ENCODE measurements around the gene RBM43. TPM values are rescaled to one million over a fixed set of nuclear protein-coding genes. Genes with fewer than 3 reads are reported as not detected.

Gene RBM43
- total and polyA plus RNA-seq, 7 experiments from 2014 or later = 4.9 to 19.2 (median 11.7) TPM

DNA sequence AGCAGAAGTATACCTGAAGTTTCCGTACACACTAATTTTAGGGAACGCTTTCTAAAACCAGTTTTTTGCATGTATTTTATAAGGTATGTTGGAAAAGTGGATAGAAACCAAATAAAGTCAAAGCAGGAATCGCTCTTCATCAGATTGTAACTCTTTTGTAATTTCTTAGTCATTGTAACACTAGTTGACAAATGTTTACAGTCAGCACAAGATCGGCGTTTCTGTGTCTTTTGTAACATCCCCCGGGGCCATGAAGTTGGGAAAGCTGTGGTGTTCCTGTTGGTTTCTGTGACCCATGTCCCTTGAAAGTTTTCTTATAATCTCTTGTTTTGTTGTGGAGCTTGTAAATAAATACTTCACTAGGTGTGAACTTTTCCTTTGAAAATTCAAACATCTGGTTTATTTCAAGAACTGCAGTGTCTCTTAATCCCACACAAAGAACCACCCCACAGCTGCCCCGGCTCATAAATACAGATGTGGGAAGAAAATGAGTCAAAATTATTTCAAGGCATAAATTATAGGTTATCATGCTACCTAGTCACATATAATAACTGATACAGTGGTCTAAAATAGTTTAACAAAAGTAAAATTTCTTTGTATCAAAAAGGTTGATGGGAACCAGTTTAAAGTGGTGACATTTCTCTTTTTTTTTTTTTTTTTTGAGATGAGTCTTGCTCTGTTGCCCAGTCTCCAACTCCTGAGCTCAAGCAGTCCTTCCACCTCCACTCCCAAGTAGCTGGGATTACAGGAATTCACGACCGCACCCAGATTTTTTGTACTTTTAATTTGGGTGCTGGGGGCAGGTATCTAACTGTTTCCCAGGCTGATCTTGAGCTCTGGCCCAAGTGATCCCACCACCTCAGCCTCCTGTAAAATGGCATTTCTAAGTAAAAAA, 28.6 kb upstream of the RBM43 start:
- peaks cover 0 to 1% (median 0%) of the 10 kb centered on the region in 11 donors for H3K9me3 Mint-ChIP-seq
- peak overlapping the region; percentile 85 to 99 (median 95) for H3K4me3 Mint-ChIP-seq
- Histone ChIP-seq H3K4me1 (ENCODE audit: control insufficient read depth in 2 of 2, insufficient read depth in 2 of 2, low read length in 2 of 2) (peaks cover 18 to 22% of the 10 kb centered on the region in 2 donors), H3K9me3 (ENCODE audit: control insufficient read depth in 2 of 3, low read length in 3 of 3) (no peaks in the 10 kb centered on the region), H3K4me3 (ENCODE audit: low read length) (peak overlapping the region; percentile 76), H3K36me3 (ENCODE audit: control insufficient read depth in 2 of 3, insufficient read depth in 3 of 3, low read length in 3 of 3) (peaks cover 0 to 6% (median 0%) of the 10 kb centered on the region in 3 experiments), H3K27me3 (ENCODE audit: control insufficient read depth in 2 of 2, insufficient read depth in 2 of 2, low read length in 2 of 2) (no peaks in the 10 kb centered on the region), H3K27ac (ENCODE audit: low read depth, low read length) (peak overlapping the region; percentile 92)
- peaks cover 0 to 25% (median under 1%) of the 10 kb centered on the region in 5 donors for H3K36me3 Mint-ChIP-seq
- peaks cover 29 to 59% (median 42%) of the 10 kb centered on the region in 7 donors for H3K4me1 Mint-ChIP-seq
- CTCF ChIA-PET = interaction anchor here (1.4 to 1.5 kb wide), 2 partner anchors 132 to 148 kb away, joined by 3 to 4 read pairs; no protein-coding TSS in a partner anchor
- POLR2A ChIA-PET = interaction anchor here (0.7 to 4.1 kb wide), 13 partner anchors 10 to 1703 kb away, joined by 3 to 92 read pairs (median 3); partner anchors contain the start of genes ARL5A, ARL6IP6, MMADHC and PRPF40A
- ATAC-seq (peak; percentile 20), DNase-seq (no peak)
- no peaks in the 10 kb centered on the region for H3K27me3 Mint-ChIP-seq
- H3K27ac Mint-ChIP-seq = peak overlapping the region; percentile 94 to 100 (median 97)
- intact Hi-C loops (cut with micrococcal nuclease) = loop anchor here (1.0 to 10.0 kb wide), 13 partner anchors 8 to 1703 kb away; partner anchors contain the start of genes ARL5A (in 2 of the 2), MMADHC (in 2 of the 2), RBM43 (in 2 of the 2) and ARL6IP6 (in 1 of the 2)

DNA sequence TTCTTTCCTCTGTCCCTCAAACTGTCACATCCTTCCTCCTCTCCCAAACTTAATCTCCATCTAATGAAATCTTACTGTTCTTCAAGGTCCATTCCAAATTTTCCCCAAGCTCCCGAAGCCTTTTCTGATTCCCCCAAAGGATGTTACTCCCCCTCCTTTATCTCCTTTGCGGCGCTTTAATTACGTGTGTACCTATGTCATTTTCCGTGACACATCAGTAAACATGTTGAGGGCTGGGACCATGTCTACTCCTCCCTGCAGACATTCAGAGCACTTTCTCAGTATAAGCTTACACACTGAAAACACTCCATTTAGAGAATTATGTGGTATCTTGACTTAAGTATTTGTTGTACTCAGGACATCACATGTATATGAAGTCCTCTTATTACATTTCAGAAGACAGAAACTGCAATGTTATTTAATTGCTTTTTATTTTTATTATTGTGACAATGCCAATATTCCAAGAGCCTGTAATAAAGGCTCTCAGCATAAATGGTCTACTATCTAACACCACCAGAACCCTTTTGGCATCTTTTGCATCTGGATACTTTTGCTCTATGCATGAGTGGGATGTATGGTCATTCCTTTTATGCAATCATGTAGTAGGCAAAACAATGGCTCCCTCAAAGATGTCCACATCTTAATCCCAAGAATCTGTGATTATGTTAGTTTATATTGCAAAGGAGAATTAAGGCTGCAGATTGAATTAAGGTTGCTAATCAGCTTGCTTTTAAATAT, 26.0 kb upstream of the RBM43 start:
- Mint-ChIP-seq H3K9me3 (peaks cover 0 to 1% (median 0%) of the 10 kb centered on the region in 11 donors), H3K4me3 (peak overlapping the region; percentile 85 to 99 (median 94)), H3K4me1 (peaks cover 33 to 74% (median 55%) of the 10 kb centered on the region in 7 donors), H3K27ac (peak overlapping the region; percentile 89 to 100 (median 96)), H3K27me3 (no peaks in the 10 kb centered on the region), H3K36me3 (peaks cover 0 to 28% (median 5%) of the 10 kb centered on the region in 5 donors)
- ATAC-seq (no peak), DNase-seq (peak in 1 of 9 donors; percentile 30)
- Histone ChIP-seq H3K27me3 (ENCODE audit: control insufficient read depth in 2 of 2, insufficient read depth in 2 of 2, low read length in 2 of 2) (no peaks in the 10 kb centered on the region), H3K4me3 (ENCODE audit: low read length) (peak overlapping the region; percentile 76), H3K4me1 (ENCODE audit: control insufficient read depth in 2 of 2, insufficient read depth in 2 of 2, low read length in 2 of 2) (peaks cover 18 to 22% of the 10 kb centered on the region in 2 donors), H3K27ac (ENCODE audit: low read depth, low read length) (peak overlapping the region; percentile 27), H3K36me3 (ENCODE audit: control insufficient read depth in 2 of 3, insufficient read depth in 3 of 3, low read length in 3 of 3) (peaks cover 0 to 6% (median 0%) of the 10 kb centered on the region in 3 experiments), H3K9me3 (ENCODE audit: control insufficient read depth in 2 of 3, low read length in 3 of 3) (no peaks in the 10 kb centered on the region)
- ChIA-PET CTCF (no interaction called here), POLR2A (interaction anchor here (0.8 to 4.1 kb wide), 3 partner anchors 9 to 26 kb away, joined by 3 to 92 read pairs (median 4); partner anchors contain the start of gene RBM43)
- intact Hi-C loops (cut with micrococcal nuclease) = loop anchor here (2.0 to 10.0 kb wide), 5 partner anchors 149 to 1701 kb away; partner anchors contain the start of genes ARL5A (in 2 of the 2), MMADHC (in 2 of the 2) and STAM2 (in 1 of the 2)

DNA sequence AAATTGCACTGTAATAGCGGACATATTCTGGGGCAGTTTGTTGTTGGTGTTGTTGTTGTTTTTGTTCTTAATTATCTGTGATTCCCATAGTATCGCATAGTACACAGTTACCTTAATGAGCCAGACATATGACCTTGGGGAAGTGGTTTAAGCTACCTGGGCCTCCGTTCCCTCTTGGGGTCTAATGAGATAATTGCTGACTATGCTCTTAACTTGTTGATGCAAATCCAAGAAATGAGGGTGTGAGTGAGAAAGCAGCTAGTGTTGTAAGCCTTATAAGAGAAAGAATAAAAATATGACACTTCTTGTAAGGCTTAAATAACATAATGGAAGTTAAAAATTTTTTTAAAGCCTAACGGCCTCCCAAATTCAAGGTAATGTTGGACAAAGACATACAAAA, 20.7 kb upstream of the RBM43 start:
- Histone ChIP-seq H3K4me3 (ENCODE audit: low read length) (no peak overlapping the region), H3K9me3 (ENCODE audit: control insufficient read depth in 2 of 3, low read length in 3 of 3) (no peaks in the 10 kb centered on the region), H3K27me3 (ENCODE audit: control insufficient read depth in 2 of 2, insufficient read depth in 2 of 2, low read length in 2 of 2) (no peaks in the 10 kb centered on the region), H3K27ac (ENCODE audit: low read depth, low read length) (no peak overlapping the region), H3K36me3 (ENCODE audit: control insufficient read depth in 2 of 3, insufficient read depth in 3 of 3, low read length in 3 of 3) (peaks cover 14 to 39% (median 14%) of the 10 kb centered on the region in 3 experiments), H3K4me1 (ENCODE audit: control insufficient read depth in 2 of 2, insufficient read depth in 2 of 2, low read length in 2 of 2) (peaks cover 2 to 11% of the 10 kb centered on the region in 2 donors)
- H3K4me3 Mint-ChIP-seq = no peak overlapping the region
- H3K36me3 Mint-ChIP-seq = peaks cover 10 to 33% (median 19%) of the 10 kb centered on the region in 5 donors
- H3K9me3 Mint-ChIP-seq = no peaks in the 10 kb centered on the region
- H3K27me3 Mint-ChIP-seq = no peaks in the 10 kb centered on the region
- ATAC-seq (no peak), DNase-seq (no peak)
- H3K27ac Mint-ChIP-seq = peak overlapping the region in 3 of 9 donors; percentile 12 to 49 (median 22)
- peaks cover 21 to 48% (median 39%) of the 10 kb centered on the region in 7 donors for H3K4me1 Mint-ChIP-seq
- CTCF ChIA-PET = interaction anchor here (0.6 kb wide), 1 partner anchor 55 kb away, joined by 6 read pairs; no protein-coding TSS in a partner anchor
- intact Hi-C loops (cut with micrococcal nuclease) = loop anchor here in 1 of 2 donors (10.0 kb wide), 1 partner anchor 352 kb away; no protein-coding TSS in a partner anchor
- POLR2A ChIA-PET = interaction anchor here (3.9 kb wide), 1 partner anchor 20 kb away, joined by 17 read pairs; the partner anchor contains the start of gene RBM43

DNA sequence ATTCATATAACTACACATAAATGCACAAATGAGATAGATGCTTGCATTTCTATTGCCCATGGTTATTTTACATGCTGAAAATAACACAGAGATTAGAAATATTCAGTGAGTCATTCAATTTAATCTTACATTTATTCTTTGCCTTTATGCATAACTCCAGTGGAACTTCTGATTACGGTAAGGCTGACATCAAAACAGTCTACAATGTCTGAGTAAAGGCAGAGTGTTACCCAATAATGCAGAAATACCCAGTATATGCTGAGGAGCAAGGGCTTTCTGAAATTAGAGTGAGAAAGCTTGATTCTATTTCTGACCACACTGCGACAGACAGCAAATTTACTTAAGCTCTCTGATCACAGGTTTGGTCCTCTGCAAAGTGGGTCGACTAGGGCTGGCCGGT, 18.6 kb upstream of the RBM43 start:
- ChIA-PET POLR2A (interaction anchor here (1.0 to 3.9 kb wide), 2 partner anchors 9 to 18 kb away, joined by 5 to 17 read pairs; partner anchors contain the start of genes NMI and RBM43), CTCF (no interaction called here)
- Histone ChIP-seq H3K27ac (ENCODE audit: low read depth, low read length) (no peak overlapping the region), H3K9me3 (ENCODE audit: control insufficient read depth in 2 of 3, low read length in 3 of 3) (no peaks in the 10 kb centered on the region), H3K4me1 (ENCODE audit: control insufficient read depth in 2 of 2, insufficient read depth in 2 of 2, low read length in 2 of 2) (no peaks in the 10 kb centered on the region), H3K4me3 (ENCODE audit: low read length) (no peak overlapping the region), H3K27me3 (ENCODE audit: control insufficient read depth in 2 of 2, insufficient read depth in 2 of 2, low read length in 2 of 2) (no peaks in the 10 kb centered on the region), H3K36me3 (ENCODE audit: control insufficient read depth in 2 of 3, insufficient read depth in 3 of 3, low read length in 3 of 3) (peaks cover 14 to 57% (median 26%) of the 10 kb centered on the region in 3 experiments)
- no peak overlapping the region for H3K4me3 Mint-ChIP-seq
- intact Hi-C loops (cut with micrococcal nuclease) = loop anchor here in 1 of 2 donors (10.0 kb wide), 1 partner anchor 355 kb away; no protein-coding TSS in a partner anchor
- peaks cover 19 to 52% (median 32%) of the 10 kb centered on the region in 5 donors for H3K36me3 Mint-ChIP-seq
- H3K9me3 Mint-ChIP-seq = no peaks in the 10 kb centered on the region
- ATAC-seq (no peak), DNase-seq (no peak)
- peaks cover 5 to 26% (median 18%) of the 10 kb centered on the region in 7 donors for H3K4me1 Mint-ChIP-seq
- H3K27ac Mint-ChIP-seq = peak overlapping the region in 2 of 9 donors; percentile 14 to 47
- H3K27me3 Mint-ChIP-seq = no peaks in the 10 kb centered on the region

DNA sequence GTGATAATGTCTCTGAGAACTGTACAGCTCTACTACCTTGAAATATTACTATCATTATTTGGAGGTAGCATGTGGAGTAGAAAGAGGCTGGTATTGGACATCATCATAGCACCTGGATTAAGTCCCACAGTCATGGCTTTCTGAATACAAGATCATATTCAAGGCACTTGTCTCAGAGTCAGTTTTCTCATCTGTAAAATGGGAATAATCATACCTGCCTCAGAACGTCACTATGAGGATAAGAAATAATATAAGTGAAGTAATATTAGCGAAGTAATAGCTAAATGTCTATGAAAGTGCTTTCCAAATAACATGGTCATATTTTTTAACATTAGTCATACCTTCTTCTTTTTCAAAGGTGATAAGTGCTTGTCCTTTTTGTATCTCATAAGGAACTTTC, 16.8 kb upstream of the RBM43 start:
- peaks cover 14 to 70% (median 26%) of the 10 kb centered on the region in 3 experiments for H3K36me3 ChIP-seq (ENCODE audit: control insufficient read depth in 2 of 3, insufficient read depth in 3 of 3, low read length in 3 of 3)

More for the DNA sequence above, 16.8 kb upstream of the RBM43 start:
- no peak overlapping the region for H3K4me3 ChIP-seq (ENCODE audit: low read length)
- H3K9me3 ChIP-seq (ENCODE audit: control insufficient read depth in 2 of 3, low read length in 3 of 3) = no peaks in the 10 kb centered on the region
- no peaks in the 10 kb centered on the region for H3K4me1 ChIP-seq (ENCODE audit: control insufficient read depth in 2 of 2, insufficient read depth in 2 of 2, low read length in 2 of 2)
- ATAC-seq (no peak), DNase-seq (no peak)
- H3K27me3 Mint-ChIP-seq = no peaks in the 10 kb centered on the region
- no peaks in the 10 kb centered on the region for H3K9me3 Mint-ChIP-seq
- CTCF ChIA-PET = no interaction called here
- H3K27ac Mint-ChIP-seq = peak overlapping the region in 1 of 9 donors; percentile 7
- intact Hi-C loops (cut with micrococcal nuclease) = no loop called here
- no peak overlapping the region for H3K27ac ChIP-seq (ENCODE audit: low read depth, low read length)
- peaks cover under 1 to 15% (median 5%) of the 10 kb centered on the region in 7 donors for H3K4me1 Mint-ChIP-seq
- POLR2A ChIA-PET = interaction anchor here (0.7 to 1.1 kb wide), 2 partner anchors 9 to 12 kb away, joined by 3 read pairs; no protein-coding TSS in a partner anchor
- H3K4me3 Mint-ChIP-seq = no peak overlapping the region
- peaks cover 15 to 60% (median 37%) of the 10 kb centered on the region in 5 donors for H3K36me3 Mint-ChIP-seq
- H3K27me3 ChIP-seq (ENCODE audit: control insufficient read depth in 2 of 2, insufficient read depth in 2 of 2, low read length in 2 of 2) = no peaks in the 10 kb centered on the region
